Measurements from ENCODE around the gene COMMD2.

DNA sequence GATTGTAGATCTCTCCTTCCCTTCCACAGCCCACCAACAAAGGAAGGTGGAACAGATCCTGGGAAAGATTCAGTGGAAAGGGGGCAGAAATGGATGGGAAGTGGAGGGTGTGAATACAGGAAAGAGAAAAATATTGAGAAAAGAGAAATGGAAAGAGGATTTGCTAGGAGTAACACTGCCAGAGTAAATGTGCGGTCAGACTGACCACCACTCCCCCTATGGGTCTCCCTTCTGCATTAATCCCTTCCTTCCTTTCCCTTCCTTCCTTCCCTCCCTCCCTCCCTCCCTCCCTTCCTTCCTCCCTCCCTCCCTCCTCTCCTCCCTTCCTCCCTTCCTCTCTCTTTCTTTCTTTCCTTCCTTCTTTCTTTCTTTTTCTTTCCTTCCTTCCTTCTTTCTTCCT, 12.0 kb upstream of the COMMD2 start:
- TF ChIP-seq, protein P1, sequence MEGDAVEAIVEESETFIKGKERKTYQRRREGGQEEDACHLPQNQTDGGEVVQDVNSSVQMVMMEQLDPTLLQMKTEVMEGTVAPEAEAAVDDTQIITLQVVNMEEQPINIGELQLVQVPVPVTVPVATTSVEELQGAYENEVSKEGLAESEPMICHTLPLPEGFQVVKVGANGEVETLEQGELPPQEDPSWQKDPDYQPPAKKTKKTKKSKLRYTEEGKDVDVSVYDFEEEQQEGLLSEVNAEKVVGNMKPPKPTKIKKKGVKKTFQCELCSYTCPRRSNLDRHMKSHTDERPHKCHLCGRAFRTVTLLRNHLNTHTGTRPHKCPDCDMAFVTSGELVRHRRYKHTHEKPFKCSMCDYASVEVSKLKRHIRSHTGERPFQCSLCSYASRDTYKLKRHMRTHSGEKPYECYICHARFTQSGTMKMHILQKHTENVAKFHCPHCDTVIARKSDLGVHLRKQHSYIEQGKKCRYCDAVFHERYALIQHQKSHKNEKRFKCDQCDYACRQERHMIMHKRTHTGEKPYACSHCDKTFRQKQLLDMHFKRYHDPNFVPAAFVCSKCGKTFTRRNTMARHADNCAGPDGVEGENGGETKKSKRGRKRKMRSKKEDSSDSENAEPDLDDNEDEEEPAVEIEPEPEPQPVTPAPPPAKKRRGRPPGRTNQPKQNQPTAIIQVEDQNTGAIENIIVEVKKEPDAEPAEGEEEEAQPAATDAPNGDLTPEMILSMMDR (IDR thresholded peaks at IDR 0.05; ENCODE audit: insufficient read depth, low read depth, low read length): no peak
- TF ChIP-seq EZH2 (IDR thresholded peaks at IDR 0.05; ENCODE audit: insufficient read depth, low read length): no peak

Data from astrocyte (in vitro differentiated cells and primary cell).